ENCODE measurements around the gene AZIN2. TPM values are rescaled to one million over a fixed set of nuclear protein-coding genes. Genes with fewer than 3 reads are reported as not detected.

The AZIN2 gene
- total and polyA plus RNA-seq, 2 of the 13 experiments (the other 11 are each of a cell fraction or from before 2014, with no cell fraction given): 1.7 to 3.5 TPM

DNA sequence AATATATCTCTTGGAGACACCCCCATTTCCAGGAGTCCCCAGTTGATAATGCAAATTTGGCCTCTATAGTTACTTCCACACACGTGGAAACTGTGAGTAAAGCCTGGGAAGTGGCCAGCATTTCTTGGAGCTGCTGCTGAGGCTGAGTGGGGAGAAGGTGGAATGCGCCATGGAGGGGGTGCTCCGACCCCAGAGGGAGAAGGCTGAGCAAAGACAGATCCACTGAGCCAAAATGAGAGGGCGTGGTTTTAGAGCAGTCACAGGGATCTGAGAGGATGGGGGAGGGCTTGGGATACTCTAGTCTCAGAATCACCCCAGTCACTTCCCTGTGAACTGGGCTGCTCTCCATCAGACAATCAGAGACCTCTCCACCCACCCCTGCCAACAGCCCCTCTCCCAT is 62.2 kb downstream of the AZIN2 start (continued):
- TF ChIP-seq FUBP1 (CRISPR knock-in tag; IDR thresholded peaks at IDR 0.05; ENCODE audit: borderline replicate concordance): no peak
- no peak for TF ChIP-seq CSRNP2 (CRISPR knock-in tag; conservative IDR thresholded peaks at IDR 0.05; ENCODE audit: low read depth)

DNA sequence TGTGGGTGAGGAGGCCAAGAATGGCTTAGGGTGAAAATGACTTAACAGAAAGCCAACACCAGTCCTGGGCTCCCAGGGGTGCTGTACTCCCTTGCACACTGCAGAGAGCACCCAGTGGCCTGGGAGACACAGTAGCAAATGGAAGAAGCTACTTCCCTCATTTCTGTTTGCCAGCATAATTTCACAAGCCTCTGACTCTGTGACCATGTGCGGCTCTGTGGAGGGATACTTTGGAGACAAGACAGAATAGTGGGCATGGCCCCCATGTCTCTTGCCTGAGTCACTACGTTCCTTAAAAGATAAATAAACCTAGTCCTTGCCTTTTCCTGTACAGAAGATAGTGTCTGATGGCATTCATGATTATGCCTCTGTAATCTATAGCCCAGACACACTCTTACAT is 62.7 kb downstream of the AZIN2 start:
- POLR2A ChIA-PET: interaction anchor here (1.2 kb wide), 1 partner anchor 10 kb away, joined by 3 read pairs; no protein-coding TSS in a partner anchor
- no peaks in the 10 kb centered on the region for H3K9me3 ChIP-seq (ENCODE audit: low read length)
- no TSS peak for BruUV-seq (replicated peaks)
- in situ Hi-C loops (cut with HindIII; ENCODE audit: extremely low pct_ligation_motif_present, low pct_unique_long_range_greater_than_20kb) (no loop called here), intact Hi-C loops (cut with micrococcal nuclease; ENCODE audit: unreplicated experiment) (no loop called here)
- DNase-seq (ENCODE audit: low spot score) (no peak), ATAC-seq (no peak), FAIRE-seq (no peak)
- CTCF ChIA-PET (ENCODE audit: low intra/inter-chr PET ratio, low total read pairs): no interaction called here
- H3K4me3 ChIP-seq (replicated peaks in 1 of 3; ENCODE audit: insufficient read depth in 1 of 3, low read depth in 2 of 3, low read length in 3 of 3): no peak overlapping the region
- H2AFZ ChIP-seq (ENCODE audit: low read length): no peak overlapping the region
- H3K27me3 ChIP-seq (ENCODE audit: control insufficient read depth in 1 of 2, insufficient read depth in 2 of 2, low read length in 2 of 2): no peaks in the 10 kb centered on the region; a peak in 1 of 5 replicates
- no peak overlapping the region for H3K9ac ChIP-seq (ENCODE audit: insufficient read depth, low read depth, low read length)
- no peak overlapping the region for H3K4me2 ChIP-seq (ENCODE audit: low read depth, low read length)
- peaks cover 14% of the 10 kb centered on the region for H3K4me1 ChIP-seq (ENCODE audit: insufficient read depth, low read length)
- H3K36me3 ChIP-seq (replicated peaks in 1 of 2; ENCODE audit: control insufficient read depth in 1 of 2, insufficient read depth in 2 of 2, low read length in 2 of 2): no peaks in the 10 kb centered on the region; a peak in 1 of 5 replicates
- WGBS (ENCODE audit: low lambda C conversion rate): 100% methylated on average over 2 of the region's 2 CpGs
- H4K20me1 ChIP-seq (ENCODE audit: insufficient read depth, low read length): no peaks in the 10 kb centered on the region
- H3K27ac ChIP-seq (ENCODE audit: extremely low read length, insufficient read depth, low read length): no peak overlapping the region
- no peaks in the 10 kb centered on the region for H3K79me2 ChIP-seq (ENCODE audit: insufficient read depth, low read length)
- no peak for TF ChIP-seq RORA (CRISPR knock-in tag; IDR thresholded peaks at IDR 0.05)
- TF ChIP-seq ZNF839 (CRISPR knock-in tag; IDR thresholded peaks at IDR 0.05; ENCODE audit: borderline replicate concordance): no peak
- no peak for TF ChIP-seq CENPT (CRISPR knock-in tag; IDR thresholded peaks at IDR 0.05; ENCODE audit: low read depth)
- no peak for TF ChIP-seq ZNF343 (CRISPR knock-in tag; IDR thresholded peaks at IDR 0.05)

Measured in HepG2 (cell line).